ENCODE measurements around the gene GPC6.

DNA sequence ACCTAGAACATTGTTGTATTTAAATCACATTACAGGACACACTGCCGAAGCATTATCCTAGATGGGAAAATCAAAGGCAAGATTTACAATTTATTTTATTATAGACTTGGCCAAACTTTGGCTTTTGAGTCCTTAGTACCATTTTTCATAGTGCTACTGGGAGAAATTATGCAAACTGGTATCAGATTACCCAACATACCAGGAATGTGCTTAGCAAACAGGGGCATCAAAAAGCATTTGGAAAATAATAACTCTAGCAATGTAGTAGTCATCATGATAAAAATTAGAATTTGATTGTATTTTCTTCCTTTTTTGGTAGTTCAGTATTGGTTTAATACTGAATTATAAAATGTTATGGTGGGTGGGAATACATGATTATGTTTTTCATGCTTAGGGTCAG, 34.0 kb downstream of the GPC6 start:
- no peak for TF ChIP-seq POLR2A (IDR thresholded peaks at IDR 0.05)
- TF ChIP-seq, protein P1, sequence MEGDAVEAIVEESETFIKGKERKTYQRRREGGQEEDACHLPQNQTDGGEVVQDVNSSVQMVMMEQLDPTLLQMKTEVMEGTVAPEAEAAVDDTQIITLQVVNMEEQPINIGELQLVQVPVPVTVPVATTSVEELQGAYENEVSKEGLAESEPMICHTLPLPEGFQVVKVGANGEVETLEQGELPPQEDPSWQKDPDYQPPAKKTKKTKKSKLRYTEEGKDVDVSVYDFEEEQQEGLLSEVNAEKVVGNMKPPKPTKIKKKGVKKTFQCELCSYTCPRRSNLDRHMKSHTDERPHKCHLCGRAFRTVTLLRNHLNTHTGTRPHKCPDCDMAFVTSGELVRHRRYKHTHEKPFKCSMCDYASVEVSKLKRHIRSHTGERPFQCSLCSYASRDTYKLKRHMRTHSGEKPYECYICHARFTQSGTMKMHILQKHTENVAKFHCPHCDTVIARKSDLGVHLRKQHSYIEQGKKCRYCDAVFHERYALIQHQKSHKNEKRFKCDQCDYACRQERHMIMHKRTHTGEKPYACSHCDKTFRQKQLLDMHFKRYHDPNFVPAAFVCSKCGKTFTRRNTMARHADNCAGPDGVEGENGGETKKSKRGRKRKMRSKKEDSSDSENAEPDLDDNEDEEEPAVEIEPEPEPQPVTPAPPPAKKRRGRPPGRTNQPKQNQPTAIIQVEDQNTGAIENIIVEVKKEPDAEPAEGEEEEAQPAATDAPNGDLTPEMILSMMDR (IDR thresholded peaks at IDR 0.05): no peak
- no peak for TF ChIP-seq EP300 (IDR thresholded peaks at IDR 0.05)
